ENCODE measurements around the gene TGFB1. TPM values are rescaled to one million over a fixed set of nuclear protein-coding genes. Genes with fewer than 3 reads are reported as not detected.

The TGFB1 gene
- total RNA-seq, 1 experiment from 2014 or later: 54.6 TPM

DNA sequence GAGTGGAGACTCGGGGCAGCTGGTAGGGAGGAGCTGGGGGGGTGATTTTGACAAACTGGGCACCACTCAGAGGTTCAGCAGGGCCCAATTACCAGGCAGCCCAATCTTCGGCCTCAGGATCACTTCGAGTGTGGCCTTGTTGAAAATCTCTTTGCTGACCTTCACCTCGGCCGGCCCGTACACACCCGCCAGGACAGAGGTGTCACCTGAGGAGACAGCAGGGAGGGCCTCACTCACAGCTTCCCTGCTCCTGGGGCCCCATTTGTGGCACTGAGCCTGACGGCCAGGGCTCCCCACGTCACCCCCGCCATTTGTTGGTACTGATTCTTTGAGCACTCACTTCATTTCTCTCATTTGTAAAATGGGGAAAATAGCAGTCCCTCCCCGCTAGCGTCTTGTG is 39.1 kb upstream of the TGFB1 start (continued):
- TF ChIP-seq, protein P1, sequence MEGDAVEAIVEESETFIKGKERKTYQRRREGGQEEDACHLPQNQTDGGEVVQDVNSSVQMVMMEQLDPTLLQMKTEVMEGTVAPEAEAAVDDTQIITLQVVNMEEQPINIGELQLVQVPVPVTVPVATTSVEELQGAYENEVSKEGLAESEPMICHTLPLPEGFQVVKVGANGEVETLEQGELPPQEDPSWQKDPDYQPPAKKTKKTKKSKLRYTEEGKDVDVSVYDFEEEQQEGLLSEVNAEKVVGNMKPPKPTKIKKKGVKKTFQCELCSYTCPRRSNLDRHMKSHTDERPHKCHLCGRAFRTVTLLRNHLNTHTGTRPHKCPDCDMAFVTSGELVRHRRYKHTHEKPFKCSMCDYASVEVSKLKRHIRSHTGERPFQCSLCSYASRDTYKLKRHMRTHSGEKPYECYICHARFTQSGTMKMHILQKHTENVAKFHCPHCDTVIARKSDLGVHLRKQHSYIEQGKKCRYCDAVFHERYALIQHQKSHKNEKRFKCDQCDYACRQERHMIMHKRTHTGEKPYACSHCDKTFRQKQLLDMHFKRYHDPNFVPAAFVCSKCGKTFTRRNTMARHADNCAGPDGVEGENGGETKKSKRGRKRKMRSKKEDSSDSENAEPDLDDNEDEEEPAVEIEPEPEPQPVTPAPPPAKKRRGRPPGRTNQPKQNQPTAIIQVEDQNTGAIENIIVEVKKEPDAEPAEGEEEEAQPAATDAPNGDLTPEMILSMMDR (IDR thresholded peaks at IDR 0.05 in 2 of 3, conservative IDR thresholded peaks at IDR 0.05 in 1 of 3; ENCODE audit: borderline replicate concordance in 1 of 3, insufficient read depth in 1 of 3, low read depth in 2 of 3, low read length in 2 of 3): no peak

DNA sequence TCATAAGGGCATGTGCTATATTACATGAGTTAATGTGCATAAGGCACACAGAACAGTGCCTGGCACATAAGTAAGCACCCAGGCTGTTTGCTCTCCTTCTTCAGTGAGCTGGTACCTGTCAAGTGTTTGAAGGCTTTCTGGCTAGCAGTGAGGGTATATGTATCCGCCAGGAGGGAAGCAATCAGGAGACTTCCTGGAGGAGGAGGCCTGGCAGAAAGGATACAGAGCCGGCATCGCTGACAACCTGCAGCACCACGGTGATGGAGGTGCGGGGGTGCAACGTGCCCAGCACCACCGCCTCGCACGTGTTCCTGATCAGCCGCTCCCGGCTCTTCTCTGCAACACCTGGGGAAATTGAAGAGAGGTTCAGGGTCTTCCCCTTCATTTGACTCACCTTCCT is 37.9 kb upstream of the TGFB1 start:
- no peaks in the 10 kb centered on the region for H3K9me3 ChIP-seq (ENCODE audit: control insufficient read depth in 1 of 2, insufficient read depth in 1 of 2, low read depth in 1 of 2, low read length in 2 of 2)
- no TSS peak for BruUV-seq (replicated peaks)
- H3K36me3 ChIP-seq (ENCODE audit: control insufficient read depth in 1 of 2, insufficient read depth in 2 of 2, low read length in 2 of 2): peaks cover 10 to 17% of the 10 kb centered on the region in 2 experiments; a peak in 3 of 4 replicates
- ChIA-PET CTCF (no interaction called here), RAD21 (ENCODE audit: low non-redundant PET in 1 of 2, low total read pairs in 2 of 2, uncharacterized antibody in 2 of 2, unreplicated experiment in 2 of 2) (no interaction called here), POLR2A (no interaction called here)
- DNase-seq (ENCODE audit: low read depth, low spot score) (no peak), ATAC-seq (no peak)
- H3K9me2 ChIP-seq (ENCODE audit: insufficient read depth): no peaks in the 10 kb centered on the region
- H2AFZ ChIP-seq (ENCODE audit: low read depth, low read length, poor library complexity, severe bottlenecking): no peak overlapping the region
- no peak overlapping the region for H3K9ac ChIP-seq (ENCODE audit: low read length)
- H3K4me2 ChIP-seq (ENCODE audit: low read length): no peak overlapping the region
- H3K4me1 ChIP-seq (ENCODE audit: control insufficient read depth in 1 of 2, insufficient read depth in 2 of 2, low read length in 2 of 2): peaks cover 2 to 8% of the 10 kb centered on the region in 2 experiments; a peak in 1 of 4 replicates
- intact Hi-C loops (cut with micrococcal nuclease): no loop called here
- no peaks in the 10 kb centered on the region for H4K20me1 ChIP-seq (ENCODE audit: insufficient read depth)
- peaks cover 18% of the 10 kb centered on the region for H3K79me2 ChIP-seq (ENCODE audit: insufficient read depth, low read length)
- no peaks in the 10 kb centered on the region for H3K27me3 ChIP-seq (ENCODE audit: insufficient read depth, low read length)
- no peak overlapping the region for H3K4me3 ChIP-seq (replicated peaks in 1 of 2; ENCODE audit: low read depth in 1 of 2, low read length in 2 of 2)
- no peak overlapping the region for H3K27ac ChIP-seq (ENCODE audit: low read depth, low read length)
- TF ChIP-seq TCF7L2 (IDR thresholded peaks at IDR 0.05; ENCODE audit: borderline replicate concordance, extremely low read depth, insufficient read depth, insufficient read length) (no peak), EZH2phosphoT487 (IDR thresholded peaks at IDR 0.05; ENCODE audit: borderline replicate concordance) (no peak), EZH2 (IDR thresholded peaks at IDR 0.05) (no peak), SIN3A (IDR thresholded peaks at IDR 0.05; ENCODE audit: low read depth) (no peak), ZNF274 (IDR thresholded peaks at IDR 0.05; ENCODE audit: low read depth, low read length) (no peak), ZFX (IDR thresholded peaks at IDR 0.05) (no peak), SP1 (IDR thresholded peaks at IDR 0.05; ENCODE audit: low read depth) (no peak), ZBTB33 (IDR thresholded peaks at IDR 0.05; ENCODE audit: extremely low read depth, insufficient replicate concordance, low read length) (no peak), YY1 (IDR thresholded peaks at IDR 0.05; ENCODE audit: extremely low read depth, insufficient replicate concordance, low read depth, low read length) (no peak), CBX3 (IDR thresholded peaks at IDR 0.05; ENCODE audit: low read depth) (no peak), REST (IDR thresholded peaks at IDR 0.05; ENCODE audit: low read depth) (no peak), POLR2AphosphoS5 (IDR thresholded peaks at IDR 0.05; ENCODE audit: low read depth, low read length) (no peak), ELF1 (IDR thresholded peaks at IDR 0.05; ENCODE audit: borderline replicate concordance, low read depth) (no peak)
- TF ChIP-seq, protein P1 (IDR thresholded peaks at IDR 0.05 in 2 of 3, conservative IDR thresholded peaks at IDR 0.05 in 1 of 3; ENCODE audit: borderline replicate concordance in 1 of 3, insufficient read depth in 1 of 3, low read depth in 2 of 3, low read length in 2 of 3): no peak
